GM23248 (cell line): ENCODE measurements around the gene NOBOX. TPM values are rescaled to one million over a fixed set of nuclear protein-coding genes. Genes with fewer than 3 reads are reported as not detected.

Source experiments
- DNase-seq: peaks from one replicate; pipeline ENCODE4 v3.0.0-alpha.2; 2015
- H2AFZ ChIP-seq: fragments of 200-600 bp; sonication (generic); 2 replicates; pipeline ENCODE4 v1.6.1; 2016; ENCODE audit warnings: antibody characterized with exemption
- H3F3A ChIP-seq: fragments of 200-600 bp; sonication (generic); 2 replicates; pipeline ENCODE4 v1.6.1; 2016; ENCODE audit warnings: mild to moderate bottlenecking, antibody characterized with exemption, mixed run types; ENCODE audit not compliant: insufficient read depth
- H3K27ac ChIP-seq: fragments of 200-600 bp; sonication (generic); 2 replicates; pipeline ENCODE4 v1.5.1; 2016; ENCODE audit warnings: mild to moderate bottlenecking
- H3K27me3 ChIP-seq: fragments of 200-600 bp; sonication (generic); replicated peaks from 2 replicates; pipeline ENCODE4 v1.6.1; 2016; ENCODE audit warnings: mild to moderate bottlenecking; ENCODE audit not compliant: insufficient read depth
- H3K36me3 ChIP-seq: fragments of 200-600 bp; sonication (generic); 2 replicates; pipeline ENCODE4 v1.6.1; 2016; ENCODE audit warnings: low read depth, mild to moderate bottlenecking
- H3K4me1 ChIP-seq: fragments of 200-600 bp; sonication (generic); 2 replicates; pipeline ENCODE4 v1.6.1; 2016; ENCODE audit warnings: mild to moderate bottlenecking; ENCODE audit not compliant: insufficient read depth
- H3K4me2 ChIP-seq: fragments of 200-600 bp; sonication (generic); one replicate; pipeline ENCODE4 v1.6.1; 2016; ENCODE audit warnings: mild to moderate bottlenecking; ENCODE audit not compliant: unreplicated experiment
- H3K4me3 ChIP-seq: fragments of 200-600 bp; sonication (generic); 2 replicates; pipeline ENCODE4 v1.5.1; 2016; ENCODE audit warnings: mild to moderate bottlenecking
- H3K79me2 ChIP-seq: fragments of 200-600 bp; sonication (generic); 2 replicates; pipeline ENCODE4 v1.6.1; 2016; ENCODE audit warnings: mild to moderate bottlenecking; ENCODE audit not compliant: insufficient read depth
- H3K9ac ChIP-seq: fragments of 200-600 bp; sonication (generic); 2 replicates; pipeline ENCODE4 v1.6.1; 2016; ENCODE audit warnings: mild to moderate bottlenecking
- H3K9me2 ChIP-seq: fragments of 200-600 bp; sonication (generic); 2 replicates; pipeline ENCODE4 v1.6.1; 2016; ENCODE audit warnings: mixed run types, mild to moderate bottlenecking, moderate library complexity; ENCODE audit not compliant: insufficient read depth
- H3K9me3 ChIP-seq: fragments of 200-600 bp; sonication (generic); one replicate; pipeline ENCODE4 v1.6.1; 2017; ENCODE audit warnings: low read depth
- H4K20me1 ChIP-seq: fragments of 200-600 bp; sonication (generic); 2 replicates; pipeline ENCODE4 v1.6.0; 2016; ENCODE audit not compliant: insufficient read depth
- EZH2 ChIP-seq: fragments of 200-600 bp; sonication (generic); IDR thresholded peaks from 2 replicates; pipeline ENCODE4 v1.6.1; 2018; ENCODE audit warnings: antibody characterized with exemption, mild to moderate bottlenecking; ENCODE audit not compliant: insufficient read depth, poor library complexity, severe bottlenecking
- EZH2phosphoT487 ChIP-seq: fragments of 200-600 bp; sonication (generic); IDR thresholded peaks from 2 replicates; pipeline ENCODE4 v1.6.1; 2018; ENCODE audit warnings: antibody characterized with exemption, moderate library complexity, mild to moderate bottlenecking, low read depth; ENCODE audit not compliant: insufficient read depth
- WGBS, 2 experiments: methylation state at CpG; one replicate each; pipeline ENCODE4 v1.1.6; 2015 to 2017; ENCODE audit warnings: low lambda C conversion rate in 2 of 2, low coverage in 1 of 2; ENCODE audit errors: missing lambda C conversion rate in 2 of 2; 5-methylcytosine and 5-hydroxymethylcytosine counted together
- in situ Hi-C: fragments of 300-500 bp; cut with MboI; formaldehyde crosslinking; loops from 2 replicates; pipeline ENCODE4 v1.15.0; 2020
- polyA plus RNA-seq: library from polyadenylated mRNA; unstranded; fragments of >200 nt; fragmentation: Nextera tagmentation; extraction: Ambion mirVana; gene quantifications from 2 replicates; pipeline ENCODE4 v1.2.1, GENCODE V29; 2016
- total RNA-seq: library from RNA; depleted of rRNA; stranded (reverse); fragments of >200 nt; shearing (Covaris generic); gene quantifications from 2 replicates; pipeline ENCODE4 v1.2.3, GENCODE V29; 2014

Gene NOBOX
- total and polyA plus RNA-seq, 2 experiments from 2014 or later, result not detected

DNA sequence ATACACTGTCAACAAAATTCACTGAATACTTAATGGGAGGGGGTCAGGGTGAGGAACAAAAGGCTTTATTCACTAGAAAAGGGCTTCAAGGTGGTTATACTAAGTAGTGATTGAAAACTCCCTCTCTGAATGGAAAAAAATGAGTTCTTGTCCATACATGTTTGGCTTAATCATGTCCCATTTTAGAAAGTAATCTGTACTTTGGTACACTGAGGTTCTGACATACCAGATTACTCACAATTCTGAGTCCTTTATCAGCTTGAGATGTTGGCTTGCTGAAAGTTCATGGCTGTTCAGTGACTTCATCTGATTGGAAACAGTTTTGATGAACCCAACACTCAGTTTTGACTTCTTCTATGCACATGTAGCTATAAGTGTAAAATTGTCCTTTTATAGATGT is 12.8 kb upstream of the NOBOX start:
- in situ Hi-C loops, result no loop called here
- Histone ChIP-seq H3K27me3 (no peaks in the 10 kb centered on the region; the same call in 1 of the 2 replicates), H3K4me1 (no peaks in the 10 kb centered on the region), H3F3A (no peaks in the 10 kb centered on the region), H3K9me2 (no peaks in the 10 kb centered on the region), H3K27ac (no peak overlapping the region), H3K9ac (no peak overlapping the region), H3K79me2 (no peaks in the 10 kb centered on the region), H4K20me1 (no peaks in the 10 kb centered on the region), H3K9me3 (no peaks in the 10 kb centered on the region), H3K36me3 (no peaks in the 10 kb centered on the region), H3K4me3 (no peak overlapping the region), H3K4me2 (no peak overlapping the region), H2AFZ (no peak overlapping the region)
- TF ChIP-seq EZH2phosphoT487 (no peak), EZH2 (no peak)
- DNase-seq, result no peak

DNA sequence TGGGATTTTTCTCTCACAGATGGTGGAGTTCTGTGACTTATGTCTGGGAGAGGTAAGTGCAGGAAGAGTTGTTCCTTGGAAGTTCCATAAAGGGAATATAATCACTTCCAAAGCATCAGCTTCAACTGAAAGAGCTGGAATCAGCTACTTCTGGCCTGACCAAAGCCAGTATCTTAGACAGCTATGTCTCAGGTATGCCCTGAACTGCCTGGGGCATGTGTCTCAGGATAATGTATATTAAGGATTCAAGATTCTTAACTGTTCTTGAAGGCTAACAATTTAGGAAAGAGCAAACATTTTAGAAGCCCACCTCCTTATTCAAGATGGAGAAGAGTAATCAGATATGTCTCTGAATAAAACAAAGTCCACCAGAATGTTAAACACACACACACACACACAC is 12.4 kb upstream of the NOBOX start:
- in situ Hi-C loops, result no loop called here
- Histone ChIP-seq H3K4me2 (no peak overlapping the region), H3K27me3 (no peaks in the 10 kb centered on the region; the same call in 1 of the 2 replicates), H2AFZ (no peak overlapping the region), H3K79me2 (no peaks in the 10 kb centered on the region), H3K9ac (no peak overlapping the region), H3K27ac (no peak overlapping the region), H3K36me3 (no peaks in the 10 kb centered on the region), H3K4me3 (no peak overlapping the region), H4K20me1 (no peaks in the 10 kb centered on the region), H3K9me3 (no peaks in the 10 kb centered on the region), H3K9me2 (no peaks in the 10 kb centered on the region), H3F3A (no peaks in the 10 kb centered on the region), H3K4me1 (no peaks in the 10 kb centered on the region)
- no peak for DNase-seq
- TF ChIP-seq EZH2 (no peak), EZH2phosphoT487 (no peak)

DNA sequence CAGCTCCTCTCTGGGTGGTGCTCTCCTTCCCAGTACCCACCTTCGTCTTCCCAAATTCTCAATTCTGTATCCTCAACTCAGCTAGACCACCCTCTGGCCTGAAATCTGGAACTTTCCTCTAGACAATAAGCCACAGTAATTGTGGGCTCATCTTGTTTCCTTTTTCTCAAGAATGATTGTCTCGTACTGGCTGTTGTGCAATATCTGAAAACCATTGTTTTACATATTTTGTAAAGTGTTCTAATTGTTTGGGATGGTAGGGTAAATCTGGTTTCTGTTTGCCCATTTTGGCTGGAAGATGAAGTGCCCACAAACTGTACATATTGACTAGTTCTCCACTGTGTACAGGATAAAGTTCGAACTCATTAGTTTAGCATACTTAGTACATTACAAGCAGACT is 11.3 kb upstream of the NOBOX start:
- no peak overlapping the region for H3K9ac ChIP-seq
- H3K79me2 ChIP-seq, result no peaks in the 10 kb centered on the region
- TF ChIP-seq EZH2phosphoT487, result no peak
- TF ChIP-seq EZH2, result no peak
- H3K4me2 ChIP-seq, result no peak overlapping the region
- no peaks in the 10 kb centered on the region; the same call in 1 of the 2 replicates for H3K27me3 ChIP-seq
- no peak overlapping the region for H2AFZ ChIP-seq
- no peak overlapping the region for H3K27ac ChIP-seq
- H4K20me1 ChIP-seq, result no peaks in the 10 kb centered on the region
- H3K9me3 ChIP-seq, result no peaks in the 10 kb centered on the region
- in situ Hi-C loops, result no loop called here
- H3K4me3 ChIP-seq, result no peak overlapping the region
- 7 to 20% methylated on average over 3 of the region's 3 CpGs for WGBS, 2 experiments
- no peaks in the 10 kb centered on the region for H3K36me3 ChIP-seq
- no peaks in the 10 kb centered on the region for H3K4me1 ChIP-seq
- H3F3A ChIP-seq, result no peaks in the 10 kb centered on the region
- no peaks in the 10 kb centered on the region for H3K9me2 ChIP-seq
- DNase-seq, result no peak

DNA sequence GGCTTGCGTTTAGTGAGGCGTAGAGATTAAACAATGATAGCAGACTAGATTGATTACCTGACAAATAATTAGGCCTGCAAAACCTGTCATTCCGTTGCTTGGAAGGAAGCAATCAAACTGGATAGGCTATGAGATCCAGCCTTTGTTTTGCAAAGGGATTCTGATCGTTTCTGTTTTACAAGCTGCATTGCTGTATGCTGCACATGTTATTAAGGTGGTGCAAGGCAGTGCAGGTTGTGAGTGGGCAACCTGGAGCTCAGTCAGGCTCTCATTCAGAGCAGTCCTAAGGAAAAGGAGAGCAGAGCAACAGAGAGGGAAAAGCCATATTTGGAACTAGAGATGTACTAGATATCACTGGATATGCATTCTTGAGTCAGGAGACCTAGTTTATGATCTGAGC is 6.9 kb upstream of the NOBOX start:
- no peaks in the 10 kb centered on the region for H3K9me2 ChIP-seq
- no peak overlapping the region for H3K27ac ChIP-seq
- no peaks in the 10 kb centered on the region for H3K4me1 ChIP-seq
- H3F3A ChIP-seq, result no peaks in the 10 kb centered on the region
- in situ Hi-C loops, result no loop called here
- no peak for DNase-seq
- H3K79me2 ChIP-seq, result no peaks in the 10 kb centered on the region
- H4K20me1 ChIP-seq, result no peaks in the 10 kb centered on the region
- WGBS, 2 experiments, result 27 to 30% methylated on average over 4 of the region's 4 CpGs
- no peak overlapping the region for H3K9ac ChIP-seq
- H3K27me3 ChIP-seq, result 0 out of 2 replicates have a peak, but pooled peaks cover 3% of the 10 kb centered on the region
- H3K4me3 ChIP-seq, result no peak overlapping the region
- TF ChIP-seq EZH2 (no peak), EZH2phosphoT487 (no peak)
- no peaks in the 10 kb centered on the region for H3K36me3 ChIP-seq
- no peak overlapping the region for H2AFZ ChIP-seq
- no peak overlapping the region for H3K4me2 ChIP-seq
- no peaks in the 10 kb centered on the region for H3K9me3 ChIP-seq

DNA sequence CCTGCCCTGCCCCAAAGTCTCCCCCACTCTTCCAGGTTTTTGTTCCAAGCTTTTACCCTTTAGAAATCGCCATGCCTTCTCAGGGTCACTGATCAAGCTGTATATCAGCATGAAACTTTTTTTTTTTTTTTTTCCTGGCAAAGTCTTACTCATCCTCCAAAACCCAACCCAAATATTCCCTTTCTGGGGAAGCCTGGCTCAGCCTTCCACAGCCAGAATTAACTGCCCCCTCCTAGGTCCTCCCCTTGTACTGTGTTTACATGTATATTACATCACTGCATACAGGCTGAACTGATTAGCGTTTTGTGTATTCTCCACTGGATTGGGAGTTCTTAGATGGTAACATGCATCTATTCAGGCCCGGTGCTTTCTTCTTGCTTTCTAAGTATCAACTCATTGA is 4.6 kb upstream of the NOBOX start:
- 0 out of 2 replicates have a peak, but pooled peaks cover 3% of the 10 kb centered on the region for H3K27me3 ChIP-seq
- no peak overlapping the region for H2AFZ ChIP-seq
- no peak overlapping the region for H3K27ac ChIP-seq
- no peak overlapping the region for H3K9ac ChIP-seq
- H3K4me1 ChIP-seq, result no peaks in the 10 kb centered on the region
- no peak for TF ChIP-seq EZH2
- in situ Hi-C loops, result no loop called here
- H3K79me2 ChIP-seq, result no peaks in the 10 kb centered on the region
- H3F3A ChIP-seq, result no peaks in the 10 kb centered on the region
- no peak for DNase-seq
- no peaks in the 10 kb centered on the region for H3K9me3 ChIP-seq
- WGBS, 2 experiments, result 32 to 37% methylated on average over 3 of the region's 3 CpGs
- H4K20me1 ChIP-seq, result no peaks in the 10 kb centered on the region
- no peak overlapping the region for H3K4me3 ChIP-seq
- no peaks in the 10 kb centered on the region for H3K9me2 ChIP-seq
- no peak overlapping the region for H3K4me2 ChIP-seq
- H3K36me3 ChIP-seq, result no peaks in the 10 kb centered on the region
